ENCODE results near the gene RNF144B.
"Not testable (repeated sequence)": the region's sequence is repeated elsewhere in the genome, so short reads cannot be mapped to it uniquely, and the experiment has no call there.

Gene RNF144B

DNA sequence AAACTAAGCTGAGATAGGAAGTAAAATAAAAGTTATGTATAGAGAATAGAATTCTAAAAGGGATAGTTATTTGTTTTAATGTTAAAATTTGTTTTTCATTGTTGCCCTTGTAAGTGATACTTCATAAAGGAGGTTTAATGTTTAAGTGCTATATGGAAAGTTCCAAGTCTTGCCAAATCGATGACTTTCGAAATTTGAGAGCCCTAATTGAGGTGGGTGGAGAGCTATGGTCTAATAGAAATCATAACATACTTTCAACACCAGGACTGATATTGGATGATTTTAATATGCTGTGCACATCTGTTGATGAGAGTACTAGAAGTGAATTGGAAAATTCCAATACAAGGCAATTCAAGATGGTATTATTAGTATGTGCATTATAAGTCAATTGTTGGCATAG is 64.6 kb downstream of the RNF144B start:
- DNase-seq, result no peak

DNA sequence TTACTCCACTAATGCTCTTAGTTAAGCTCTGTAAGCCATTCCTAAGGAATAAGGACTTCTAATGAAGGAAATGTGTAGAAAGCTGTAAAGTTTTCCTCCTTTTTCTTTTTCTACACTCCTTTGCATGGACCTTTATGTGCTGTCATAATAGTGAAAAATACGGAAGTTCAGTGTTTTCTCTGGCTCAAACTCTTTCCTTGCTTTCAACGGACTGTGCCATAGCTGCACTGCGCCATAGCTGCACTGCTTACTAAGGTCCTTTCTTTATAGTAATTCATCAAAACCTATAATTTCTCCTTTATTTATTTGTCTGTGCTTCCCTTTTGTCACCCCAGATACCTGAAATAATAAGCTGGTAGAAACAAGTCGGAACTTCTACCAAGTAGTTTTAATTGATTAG is 67.3 kb downstream of the RNF144B start:
- DNase-seq, result no peak

- DNase-seq, result no peak
Measured at GRCh38 chr6:18457065-18457737, 70.1 kb downstream of the RNF144B start.

GRCh38 chr6:18458086-18458485 is 70.9 kb downstream of the RNF144B start:
- not testable (repeated sequence) for DNase-seq

GRCh38 chr6:18463429-18463828 is 76.3 kb downstream of the RNF144B start:
- no peak for DNase-seq

- DNase-seq, result no peak
Measured at GRCh38 chr6:18464176-18464575, 77.0 kb downstream of the RNF144B start.

DNA sequence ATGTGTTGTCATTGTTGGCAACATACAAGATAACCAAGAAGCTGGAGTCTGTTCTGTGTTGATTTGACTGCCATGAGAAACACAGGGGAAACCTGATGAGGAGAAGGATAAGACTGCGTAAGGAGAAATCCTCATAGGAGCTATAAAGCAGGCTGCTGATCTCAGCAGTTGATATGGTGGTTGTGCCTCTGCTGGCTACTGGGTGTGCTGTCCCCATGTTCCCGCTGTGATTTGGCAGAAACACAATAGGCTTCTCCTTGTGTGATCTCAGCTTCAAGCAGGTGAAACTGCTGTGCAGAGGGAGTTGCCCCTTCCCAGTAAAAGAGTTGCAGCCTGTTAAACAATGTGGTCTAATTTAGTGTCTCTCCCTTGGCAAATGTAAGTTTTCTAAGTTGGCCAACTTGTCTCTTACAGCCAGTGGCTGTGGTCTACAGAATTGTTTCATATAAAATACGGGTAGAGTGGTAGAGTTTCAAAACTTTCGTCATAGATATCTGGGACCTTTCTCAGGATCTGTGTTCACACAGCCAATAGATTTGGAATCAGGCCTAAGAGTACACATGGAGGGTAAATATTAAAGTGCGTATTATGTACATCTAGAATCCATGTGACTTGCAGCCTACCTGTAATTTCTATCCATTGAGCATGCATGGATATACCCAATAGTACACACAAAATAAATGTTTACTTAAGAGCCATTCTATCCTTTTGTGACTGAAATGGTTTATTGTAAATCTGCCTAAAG is 78.4 kb downstream of the RNF144B start:
- DNase-seq, result peak; percentile 27

- DNase-seq, result no peak
Measured at GRCh38 chr6:18467741-18468502, 80.8 kb downstream of the RNF144B start.

DNA sequence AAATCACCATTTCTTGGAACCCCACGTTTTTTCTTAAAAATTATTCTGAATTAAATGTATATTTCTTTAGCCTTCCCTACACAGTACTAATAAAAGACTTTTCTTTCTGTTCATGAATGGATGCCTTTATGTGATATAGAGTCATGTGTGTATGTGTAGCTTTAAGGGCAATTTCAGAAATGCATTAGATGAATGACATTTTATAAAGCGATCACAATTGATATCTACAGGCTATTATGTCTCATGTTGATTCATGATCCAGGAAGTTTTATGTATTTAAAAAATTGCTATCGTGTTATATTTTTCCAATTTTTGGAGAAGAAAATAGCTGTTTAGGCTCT is 81.3 kb downstream of the RNF144B start:
- no peak for DNase-seq

DNA sequence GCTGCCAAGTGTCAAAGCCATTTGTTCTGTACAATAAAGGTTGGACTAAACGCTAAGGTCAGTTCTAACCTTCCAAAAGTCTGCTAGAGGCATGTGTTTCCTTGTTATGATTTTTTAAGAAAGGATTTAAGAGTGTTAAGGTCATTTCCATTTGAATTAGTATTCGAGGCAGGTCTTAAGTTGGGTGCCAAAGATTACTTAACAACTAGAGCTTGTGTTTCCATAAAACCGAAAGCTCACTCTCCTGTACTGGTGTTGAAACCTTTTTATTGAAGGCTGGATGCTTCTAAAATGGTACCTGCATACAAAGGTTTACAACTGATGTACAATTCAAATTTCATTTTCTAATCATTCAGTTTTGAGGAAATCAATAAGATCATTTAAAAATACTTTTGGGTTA is 82.4 kb downstream of the RNF144B start:
- DNase-seq, result no peak

GRCh38 chr6:18471232-18471964 is 84.2 kb downstream of the RNF144B start:
- no peak for DNase-seq

DNA sequence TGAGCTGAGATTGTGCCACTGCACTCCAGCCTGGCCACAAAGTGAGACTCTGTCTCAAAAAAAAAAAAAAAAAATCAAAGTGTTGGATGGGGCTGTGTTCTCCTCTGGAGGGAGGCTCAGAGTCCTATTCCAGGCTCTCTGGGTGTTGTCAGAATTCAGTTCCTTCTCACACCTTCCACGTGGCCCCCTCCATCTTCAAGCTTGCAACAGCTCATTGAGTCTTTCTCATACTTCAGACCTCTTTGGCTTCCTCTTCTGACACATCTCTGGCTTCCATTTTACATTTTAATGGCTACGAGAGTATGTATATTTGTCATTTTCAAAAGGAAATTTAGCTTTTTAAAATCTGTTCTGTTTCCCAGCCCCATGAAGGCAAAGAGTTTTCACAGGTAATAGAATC is 85.8 kb downstream of the RNF144B start:
- no peak for DNase-seq

GRCh38 chr6:18473755-18474154 is 86.6 kb downstream of the RNF144B start:
- DNase-seq, result no peak

- DNase-seq, result no peak
Measured at GRCh38 chr6:18477301-18477941, 90.3 kb downstream of the RNF144B start.

DNA sequence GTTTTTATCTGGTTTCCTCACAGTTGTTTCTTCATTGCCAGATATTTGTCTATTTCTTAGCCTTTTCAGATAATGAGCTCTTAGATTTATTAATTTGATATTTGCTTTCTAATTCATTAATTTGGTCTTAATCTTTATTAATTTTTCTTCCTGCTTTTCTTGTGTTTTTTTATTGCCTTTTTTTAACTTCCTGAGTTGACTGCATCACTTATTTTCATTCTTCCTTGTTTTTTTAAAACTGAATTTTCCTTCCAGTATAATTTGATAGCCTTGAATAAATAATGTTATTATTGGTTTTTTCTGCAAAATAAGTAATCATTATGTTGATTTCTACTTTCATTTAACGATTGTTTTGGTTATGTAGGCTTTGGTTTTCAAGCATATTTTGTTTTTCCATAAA is 91.5 kb downstream of the RNF144B start:
- no peak for DNase-seq

GRCh38 chr6:18481870-18482269 is 94.7 kb downstream of the RNF144B start:
- no peak for DNase-seq

DNA sequence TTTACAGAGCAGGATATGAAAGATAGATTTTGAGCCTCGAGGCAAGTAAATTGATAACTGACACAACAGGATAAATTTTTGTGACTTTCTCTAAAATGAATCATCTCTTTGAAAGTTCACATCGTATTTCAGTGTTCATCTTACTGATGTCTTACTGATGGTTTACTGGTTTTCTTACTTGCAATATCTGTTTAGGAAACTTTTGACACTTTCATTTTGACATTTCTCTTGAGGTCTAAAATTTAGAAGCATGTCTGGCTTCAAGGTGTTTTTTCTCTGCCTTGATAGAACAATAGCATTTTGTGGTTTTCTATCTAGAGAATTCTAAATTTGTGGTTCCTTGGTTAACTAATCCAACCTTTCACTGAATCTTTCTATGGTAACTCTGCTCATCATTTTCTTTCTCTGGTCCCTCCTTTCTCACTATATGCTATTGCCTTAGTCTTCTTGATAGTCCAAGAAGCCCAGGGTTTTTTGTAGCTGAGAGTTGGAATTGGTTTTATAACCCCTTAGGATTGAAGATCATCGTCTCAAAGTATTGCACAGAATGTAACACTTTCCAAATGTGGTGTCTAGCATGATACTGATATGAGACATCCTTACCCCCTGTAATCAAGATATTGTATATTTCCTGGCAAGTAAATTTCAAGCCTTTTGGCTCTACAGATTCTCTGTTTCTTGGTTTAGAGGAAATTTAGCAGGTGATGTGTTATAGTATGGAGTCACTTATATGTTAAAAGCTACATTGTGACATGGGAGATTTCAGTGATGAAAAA is 98.7 kb downstream of the RNF144B start:
- DNase-seq, result no peak

- no peak for DNase-seq
Measured at GRCh38 chr6:18488004-18488403, 100.9 kb downstream of the RNF144B start.

DNA sequence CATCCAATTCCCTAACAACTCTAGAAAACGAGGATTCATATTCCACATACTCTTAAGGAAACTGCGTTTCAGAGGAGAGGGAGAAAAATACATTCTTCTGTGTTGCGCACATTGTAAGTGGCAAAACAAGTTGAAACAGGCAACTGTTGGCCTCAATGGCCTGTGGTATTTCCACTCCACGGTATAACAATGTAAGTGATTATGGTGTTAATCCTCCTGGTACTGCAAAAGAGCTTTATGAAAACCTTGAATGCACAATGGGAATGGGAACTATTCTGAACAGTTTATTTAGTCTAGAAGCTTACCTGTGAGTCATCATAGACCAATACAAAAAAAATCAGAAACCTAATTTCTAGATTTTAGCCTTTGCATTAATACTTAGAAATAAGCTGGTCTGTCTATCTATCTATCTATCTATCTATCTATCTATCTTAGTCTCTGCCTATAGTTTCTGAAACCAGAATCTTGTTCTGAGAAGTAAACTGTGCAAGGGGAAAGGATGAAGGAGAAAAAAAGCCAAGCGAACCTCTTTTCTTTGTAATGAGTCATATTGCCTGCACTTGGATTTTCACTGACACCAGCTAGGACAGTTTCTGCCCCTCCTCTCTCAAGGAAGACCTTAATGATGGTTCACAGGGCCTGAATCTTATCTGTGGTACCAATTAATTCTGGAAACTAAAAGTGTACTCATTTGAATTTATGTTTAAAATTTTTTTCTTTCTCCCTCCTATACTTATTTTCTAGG is 101.5 kb downstream of the RNF144B start:
- DNase-seq, result peak; percentile 7

DNA sequence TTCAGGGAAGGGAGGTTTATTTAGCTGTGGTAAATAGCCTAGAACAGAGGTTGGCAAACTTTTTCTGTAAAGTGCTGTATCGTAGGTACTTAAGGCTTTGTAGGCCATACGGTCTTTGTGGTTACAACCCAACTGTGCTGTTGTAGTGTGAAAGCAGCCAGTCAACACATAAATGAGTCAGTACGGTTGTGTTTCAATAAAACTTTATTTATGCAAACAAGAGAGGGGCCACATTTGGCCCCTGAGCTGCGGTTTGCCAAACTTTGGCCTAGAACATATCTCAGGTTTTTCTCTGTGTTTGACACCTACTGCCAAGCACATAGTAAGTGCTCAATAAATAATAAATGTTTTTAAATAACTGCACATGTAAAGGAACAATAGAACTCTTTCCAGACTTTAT is 102.2 kb downstream of the RNF144B start:
- DNase-seq, result no peak

Measured in DMS153 (cell line).